ENCODE results near the gene FOXA3.

The FOXA3 gene

DNA sequence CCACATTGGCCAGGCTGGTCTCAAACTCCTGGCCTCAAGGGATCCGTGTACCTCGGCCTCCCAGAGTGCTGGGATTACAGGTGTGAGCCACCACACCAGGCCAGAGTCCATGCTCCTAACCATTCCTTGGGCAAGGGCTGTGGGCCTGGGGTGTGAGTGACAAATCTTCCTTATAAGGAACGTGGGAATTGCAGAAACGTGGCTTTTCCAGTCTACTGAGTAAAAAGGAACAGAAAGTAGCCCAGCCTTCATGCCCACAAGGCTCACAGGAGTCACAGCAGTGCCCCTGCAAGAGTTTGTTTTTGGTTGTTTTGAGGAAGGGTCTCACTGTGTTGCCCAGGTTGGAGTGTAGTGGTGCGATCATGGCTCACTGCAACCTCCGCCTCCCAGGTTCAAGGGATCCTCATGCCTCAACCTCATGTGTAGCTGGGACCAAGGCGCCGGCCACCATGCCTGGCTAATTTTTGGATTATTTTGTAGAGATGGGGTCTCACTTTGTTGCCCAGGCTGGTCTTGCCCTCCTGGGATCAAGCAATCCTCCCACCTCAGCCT is 33.2 kb downstream of the FOXA3 start:
- no peak for DNase-seq

DNA sequence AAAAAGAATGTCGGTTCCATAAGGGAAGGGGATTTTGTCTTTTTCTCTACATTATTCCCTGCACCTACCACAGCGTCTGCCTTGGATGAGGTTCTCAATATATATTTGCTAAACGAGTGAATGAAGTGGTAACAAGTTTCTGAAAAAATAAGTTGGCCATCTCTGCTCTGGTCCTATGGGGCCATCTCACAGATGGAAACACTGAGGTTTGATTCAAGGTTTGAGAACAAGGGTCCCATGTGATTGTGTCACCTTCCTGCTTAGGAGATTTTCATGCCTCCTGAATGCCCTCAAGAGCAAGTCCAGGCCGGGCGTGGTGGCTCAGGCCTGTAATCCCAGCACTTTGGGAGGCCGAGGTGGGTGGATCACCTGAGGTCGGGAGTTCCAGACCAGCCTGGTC is 35.1 kb downstream of the FOXA3 start:
- no peak for DNase-seq

- DNase-seq = no peak
Measured at GRCh38 chr19:45899919-45900589, 35.9 kb downstream of the FOXA3 start.

DNA sequence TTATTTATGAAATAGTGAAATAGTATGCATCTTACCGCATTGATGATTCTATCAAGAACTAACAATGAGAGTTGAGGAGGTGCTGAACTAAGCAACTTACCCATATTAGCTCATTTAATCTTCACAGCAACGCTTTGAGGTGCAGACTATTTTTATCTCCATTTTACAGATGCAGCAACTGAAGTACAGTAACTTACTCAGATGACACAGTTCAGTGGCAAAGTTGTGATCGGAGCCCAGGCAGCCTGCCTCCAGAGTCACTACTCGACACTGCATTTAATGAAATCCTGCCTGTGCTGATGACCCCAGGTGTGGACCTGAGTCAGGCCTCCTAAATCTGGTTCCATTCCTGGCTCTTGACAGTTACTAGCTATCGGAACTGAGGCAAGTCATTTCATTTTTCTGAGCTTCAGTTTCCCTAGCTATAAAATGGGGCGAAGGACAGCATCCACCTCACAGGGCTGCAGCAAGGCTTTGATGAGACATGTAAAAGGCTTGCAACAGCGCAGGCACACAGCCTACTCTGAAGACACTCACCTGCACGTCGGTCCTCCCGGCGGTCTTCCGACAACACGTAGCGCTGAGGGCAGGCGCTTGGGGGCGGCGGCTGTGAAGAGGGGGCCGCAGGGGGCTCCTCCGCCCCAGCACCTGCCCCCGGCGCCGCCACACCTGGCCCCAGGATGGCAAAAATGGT is 36.8 kb downstream of the FOXA3 start:
- no peak for DNase-seq

DNA sequence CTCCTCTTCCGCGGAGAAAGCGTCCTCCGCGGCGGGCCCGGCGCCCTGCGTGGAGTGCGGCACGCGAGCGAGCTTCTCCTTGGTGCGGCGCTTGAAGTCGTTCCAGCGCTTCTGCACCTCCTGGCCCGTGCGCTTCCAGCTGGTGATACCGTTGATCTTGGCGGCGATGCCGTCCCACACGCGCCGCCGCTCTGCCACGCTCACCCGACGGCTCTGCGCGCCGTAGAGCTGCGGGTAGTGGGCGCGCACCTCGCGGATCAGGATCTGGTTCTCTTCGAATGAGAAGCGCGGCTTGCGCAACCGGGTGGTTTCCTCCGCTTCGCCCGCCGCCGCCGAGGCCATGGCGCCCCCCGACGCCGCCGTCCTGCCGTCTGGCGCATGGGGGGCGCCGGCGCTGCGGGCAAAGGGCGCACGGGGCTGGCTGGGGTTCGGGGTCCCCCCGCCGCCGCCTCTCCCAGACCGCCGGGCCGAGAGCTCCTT is 37.3 kb downstream of the FOXA3 start:
- no peak for DNase-seq

DNA sequence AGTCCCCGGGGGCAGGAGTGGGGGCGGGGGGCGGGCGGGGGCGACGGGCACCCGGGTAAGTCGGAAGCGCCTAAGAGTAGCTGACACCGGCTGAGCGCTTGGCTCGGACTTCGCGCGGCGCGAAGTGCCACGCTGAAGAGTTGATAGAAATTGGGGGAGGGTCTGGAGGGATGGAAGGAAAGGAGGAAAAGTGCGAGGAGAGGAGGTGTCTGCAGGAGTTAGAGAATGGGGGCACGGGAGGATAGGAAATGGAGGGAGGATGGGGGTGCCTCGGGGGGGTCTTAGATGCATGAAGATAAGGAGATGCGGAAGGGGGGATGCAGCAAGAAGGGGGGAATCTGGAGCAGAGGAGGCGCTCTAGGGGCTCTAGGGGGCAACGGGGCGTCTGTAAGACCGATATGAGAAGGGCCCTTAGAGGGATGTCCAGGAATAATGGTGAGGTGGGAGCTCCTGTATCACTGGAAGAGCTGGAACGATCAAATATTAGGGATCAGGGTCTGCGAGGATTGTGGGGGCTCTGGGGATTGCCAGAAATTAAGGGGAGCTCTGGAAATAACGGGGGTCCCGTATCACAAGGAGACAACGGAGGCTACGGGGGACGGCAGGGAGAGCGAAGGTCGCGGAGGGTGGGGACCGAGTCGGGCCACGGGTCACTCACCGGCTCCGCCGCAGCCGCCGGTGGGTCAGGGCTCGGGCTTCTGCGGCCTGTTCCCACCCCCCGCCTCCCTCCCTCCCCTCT is 38.0 kb downstream of the FOXA3 start, which contains the start of gene MYPOP:
Gene MYPOP, minus strand, starts transcription at position 702 of the 739 bp plus-strand sequence. CDS start 840 bp downstream, outside the sequence.
- no peak for DNase-seq

DNA sequence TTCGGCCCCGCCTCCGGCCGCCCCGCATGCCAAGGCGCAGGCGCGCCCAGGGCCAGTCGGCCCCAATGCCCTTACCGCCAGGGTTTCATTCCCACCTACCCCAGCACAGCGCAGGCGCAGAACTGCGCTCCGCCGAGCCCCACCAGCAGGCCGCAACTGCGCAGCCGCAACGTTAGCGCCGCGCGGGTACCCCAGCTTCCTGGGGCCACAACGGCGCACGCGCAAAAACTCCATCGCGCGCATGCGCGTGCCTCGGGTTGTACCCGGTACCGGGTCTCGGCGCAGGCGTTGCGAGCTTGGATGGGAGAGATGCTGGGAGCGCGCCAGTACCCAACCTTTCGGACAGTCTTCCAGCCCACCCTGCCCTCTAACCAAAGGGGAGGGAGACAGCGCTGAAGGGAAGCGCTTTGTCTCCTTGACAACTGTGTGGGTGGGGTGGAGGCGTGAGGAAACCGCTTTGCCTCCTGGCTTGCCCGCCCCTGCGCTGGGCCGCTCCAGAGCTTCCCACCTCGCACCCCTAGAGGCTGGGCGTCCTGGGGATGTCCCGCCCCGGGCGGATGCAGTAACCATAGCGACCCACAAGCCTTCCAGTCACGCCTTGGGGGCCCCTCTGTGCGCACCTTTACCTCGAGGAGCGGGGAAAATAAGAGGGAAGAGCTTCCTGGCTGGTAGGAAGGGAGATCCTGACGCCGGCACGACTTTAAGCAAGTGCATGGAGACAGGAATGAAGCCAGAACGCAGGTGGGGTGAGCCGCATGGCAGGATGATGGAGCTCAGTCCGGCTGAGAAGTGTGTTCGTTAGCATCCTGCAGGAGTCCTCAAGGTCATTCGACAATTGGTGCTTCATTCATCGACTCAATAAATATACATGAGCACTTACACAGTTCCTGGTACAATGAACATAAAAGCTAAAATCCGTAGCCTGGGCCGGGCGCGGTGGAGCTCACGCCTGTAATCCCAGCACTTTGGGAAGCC is 38.8 kb downstream of the FOXA3 start:
- peak; percentile 96 for DNase-seq

DNA sequence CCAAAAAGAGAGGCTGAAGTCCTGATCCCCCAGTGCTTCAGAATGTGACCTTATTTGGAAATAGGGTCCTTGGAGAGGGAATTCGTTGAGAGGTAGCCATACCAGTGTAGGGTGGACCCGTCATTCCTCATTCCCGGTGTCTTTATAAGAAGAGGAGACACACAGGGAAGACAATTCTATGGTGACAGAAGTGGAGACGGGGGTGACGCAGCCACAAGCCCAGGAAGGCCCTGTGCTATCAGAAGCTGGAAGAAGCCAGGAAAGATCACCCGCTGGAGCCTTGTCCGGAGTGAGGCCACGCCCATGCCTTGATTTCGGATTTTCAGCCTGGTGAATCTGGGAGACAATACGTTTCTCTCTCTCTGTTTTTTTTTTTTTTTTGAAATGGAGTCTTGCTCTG is 40.9 kb downstream of the FOXA3 start:
- DNase-seq = no peak

DNA sequence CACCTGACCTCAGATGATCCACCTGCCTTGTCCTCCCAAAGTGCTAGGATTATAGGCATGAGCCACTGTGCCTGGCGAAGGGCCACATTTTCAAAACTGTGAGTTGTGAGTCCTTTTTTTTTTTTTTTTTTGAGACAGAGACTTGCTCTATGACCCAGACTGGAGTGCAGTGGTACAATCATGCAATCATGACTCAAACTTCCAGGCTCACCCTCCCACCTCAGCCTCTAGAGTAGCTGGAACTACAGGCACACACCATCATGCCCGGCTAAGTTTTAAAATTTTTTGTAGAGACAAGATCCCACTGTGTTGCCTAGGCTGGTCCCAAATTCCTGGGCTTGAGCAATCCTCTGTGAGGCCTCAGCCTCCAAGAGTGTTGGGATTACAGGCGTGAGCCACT is 42.1 kb downstream of the FOXA3 start:
- no peak for DNase-seq

- DNase-seq = no peak
Measured at GRCh38 chr19:45908956-45909355, 44.8 kb downstream of the FOXA3 start.

GRCh38 chr19:45911291-45911690 is 47.2 kb downstream of the FOXA3 start:
- no peak for DNase-seq

DNA sequence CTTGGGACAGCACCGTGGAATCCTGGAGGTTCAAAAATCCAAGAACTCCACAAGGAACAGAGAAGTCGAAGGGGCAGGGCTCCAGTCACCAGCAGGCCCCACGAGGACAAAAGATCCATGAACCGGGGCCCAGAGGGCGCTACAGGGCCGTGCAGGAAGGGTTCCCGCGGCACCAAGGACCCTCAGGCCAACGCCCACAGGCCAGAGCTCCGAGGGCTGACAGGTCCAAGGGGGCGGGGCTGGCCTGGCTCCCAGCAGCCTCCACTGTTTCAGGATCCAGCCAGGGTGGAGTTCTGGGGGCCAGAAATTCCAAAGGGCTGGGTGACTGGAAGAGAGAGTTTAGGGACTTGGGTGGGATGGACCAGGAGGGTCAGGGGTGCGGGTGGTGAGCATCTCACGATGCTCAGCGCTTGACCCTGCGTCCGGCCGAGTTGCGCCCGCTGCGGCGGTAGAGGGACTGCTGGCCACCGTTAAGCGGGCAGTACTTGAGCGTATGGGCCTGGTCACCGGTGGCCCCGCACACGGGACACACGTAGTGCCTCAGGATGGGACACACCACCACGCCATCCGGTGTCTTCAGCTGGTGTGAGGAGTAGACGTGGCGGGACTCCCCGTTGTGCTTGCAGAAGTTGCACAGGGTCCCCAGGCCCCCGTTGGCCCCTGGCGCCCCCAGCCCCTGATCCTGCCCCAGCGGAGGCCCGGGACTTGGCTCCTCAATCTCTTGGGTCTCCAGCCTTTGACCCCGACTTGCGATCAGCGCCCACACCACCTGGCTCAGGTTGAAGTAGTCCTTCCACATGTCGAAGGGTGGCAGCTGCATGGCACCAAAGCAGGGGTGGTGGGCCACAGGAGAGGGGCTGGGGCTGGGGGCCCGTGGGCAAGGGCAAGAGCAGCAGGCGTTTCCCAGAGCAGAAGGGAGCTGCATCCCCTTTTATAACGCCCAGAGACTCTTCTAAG is 50.0 kb downstream of the FOXA3 start, which contains the start of gene NANOS2:
Gene NANOS2, minus strand, starts transcription at position 905 of the 957 bp plus-strand sequence. Its CDS starts 85 bp downstream, at position 820.
- DNase-seq = no peak

- DNase-seq = no peak
Measured at GRCh38 chr19:45917421-45918091, 53.4 kb downstream of the FOXA3 start.

DNA sequence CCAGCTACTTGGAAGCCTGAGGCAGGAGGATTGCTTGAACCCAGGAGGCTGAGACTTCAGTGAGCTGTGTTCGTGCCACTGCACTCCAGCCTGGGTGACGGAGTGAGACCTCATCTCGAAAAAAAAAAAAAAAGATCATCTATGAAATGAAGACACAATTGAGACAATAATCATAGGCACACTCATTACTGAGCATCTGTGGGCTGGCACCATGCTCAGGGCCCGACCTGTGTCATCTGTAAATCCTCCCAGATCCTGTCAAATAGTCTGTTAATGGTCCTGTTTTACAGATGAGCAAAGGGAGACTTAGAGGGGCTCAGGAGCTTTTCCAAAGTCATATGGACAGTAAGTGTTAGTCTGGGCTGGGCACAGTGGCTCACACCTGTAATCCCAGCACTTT is 54.6 kb downstream of the FOXA3 start:
- no peak for DNase-seq

GRCh38 chr19:45919678-45920077 is 55.6 kb downstream of the FOXA3 start:
- no peak for DNase-seq

- DNase-seq = no peak
Measured at GRCh38 chr19:45920458-45920857, 56.3 kb downstream of the FOXA3 start.

GRCh38 chr19:45922281-45922680 is 58.2 kb downstream of the FOXA3 start:
- DNase-seq = no peak

All from DMS153 (cell line).